DND-41 (cell line): Measurements from ENCODE around the gene ME3.

Experiments
- ATAC-seq: fragments of 200-7000 bp; cut with Tn5 transposase; 3 replicates; pipeline ENCODE4 v1.9.1; 2021; ENCODE audit warnings: low read depth; ENCODE audit not compliant: insufficient read depth
- DNase-seq: peaks from one replicate; pipeline ENCODE4 v3.0.0-alpha.2; 2020
- H2AFZ ChIP-seq: 2 replicates; pipeline ENCODE4 v1.6.0; 2012; ENCODE audit warnings: low read depth, low read length
- H3K27ac ChIP-seq: 2 replicates; pipeline ENCODE4 v1.5.1; 2012; ENCODE audit warnings: low read length, inconsistent platforms
- H3K27me3 ChIP-seq: fragments of 200-600 bp; sonication (generic); 2 replicates; pipeline ENCODE4 v1.6.0; 2012; ENCODE audit warnings: low read length, mild to moderate bottlenecking, inconsistent platforms; ENCODE audit not compliant: insufficient read depth, poor library complexity
- H3K36me3 ChIP-seq: 2 replicates; pipeline ENCODE4 v1.5.1; 2012; ENCODE audit warnings: low read length, inconsistent platforms; ENCODE audit not compliant: insufficient read depth
- H3K4me1 ChIP-seq: 2 replicates; pipeline ENCODE4 v1.5.1; 2012; ENCODE audit warnings: mild to moderate bottlenecking, low read length; ENCODE audit not compliant: insufficient read depth
- H3K4me2 ChIP-seq: 2 replicates; pipeline ENCODE4 v1.6.0; 2012; ENCODE audit warnings: mild to moderate bottlenecking, moderate library complexity, low read length, inconsistent platforms; ENCODE audit not compliant: insufficient read depth
- H3K4me3 ChIP-seq, 2 experiments: fragments of 200-600 bp in 1 of 2; shearing (Covaris generic) in 1 of 2; 2 replicates each; pipeline ENCODE4 v1.5.1; 2012 to 2016; ENCODE audit warnings: inconsistent platforms in 2 of 2, low read length in 2 of 2, mild to moderate bottlenecking in 2 of 2, low read depth in 1 of 2, moderate library complexity in 1 of 2
- H3K79me2 ChIP-seq: 2 replicates; pipeline ENCODE4 v1.6.0; 2012; ENCODE audit warnings: low read length, inconsistent platforms; ENCODE audit not compliant: insufficient read depth
- H3K9ac ChIP-seq: 2 replicates; pipeline ENCODE4 v1.6.0; 2012; ENCODE audit warnings: low read depth, mild to moderate bottlenecking, inconsistent platforms, low read length, moderate library complexity
- H3K9me3 ChIP-seq: 2 replicates; pipeline ENCODE4 v1.5.1; 2012; ENCODE audit warnings: low read length, moderate library complexity, mild to moderate bottlenecking, inconsistent platforms; ENCODE audit not compliant: insufficient read depth, severe bottlenecking
- H4K20me1 ChIP-seq: 2 replicates; pipeline ENCODE4 v1.6.0; 2012; ENCODE audit warnings: low read length; ENCODE audit not compliant: insufficient read depth
- CTCF ChIP-seq: IDR thresholded peaks from 2 replicates; pipeline ENCODE4 v1.5.1; 2012; ENCODE audit warnings: borderline replicate concordance, low read length, moderate library complexity, mild to moderate bottlenecking; ENCODE audit not compliant: poor library complexity, severe bottlenecking; ENCODE audit errors: extremely low read depth
- EZH2 ChIP-seq: IDR thresholded peaks from 3 replicates; pipeline ENCODE4 v1.6.1; 2012; ENCODE audit warnings: borderline replicate concordance, low read depth, mild to moderate bottlenecking, moderate library complexity, low read length, inconsistent platforms; ENCODE audit not compliant: severe bottlenecking

The ME3 gene

GRCh38 chr11:86578727-86579405, 93.5 kb downstream of the ME3 start:
- H3K27me3 ChIP-seq, result no peaks in the 10 kb centered on the region
- no peaks in the 10 kb centered on the region for H3K79me2 ChIP-seq
- DNase-seq (no peak), ATAC-seq (no peak)
- no peak overlapping the region for H3K9ac ChIP-seq
- H3K9me3 ChIP-seq, result no peaks in the 10 kb centered on the region
- TF ChIP-seq EZH2 (no peak), CTCF (no peak)
- no peak overlapping the region for H3K4me3 ChIP-seq
- H3K36me3 ChIP-seq, result no peaks in the 10 kb centered on the region
- no peak overlapping the region for H3K27ac ChIP-seq
- no peaks in the 10 kb centered on the region for H3K4me1 ChIP-seq
- H4K20me1 ChIP-seq, result no peaks in the 10 kb centered on the region
- no peak overlapping the region for H3K4me2 ChIP-seq
- no peak overlapping the region for H2AFZ ChIP-seq

- Histone ChIP-seq H3K36me3 (no peaks in the 10 kb centered on the region), H3K27ac (no peak overlapping the region), H2AFZ (no peak overlapping the region), H3K9ac (no peak overlapping the region), H4K20me1 (no peaks in the 10 kb centered on the region), H3K79me2 (no peaks in the 10 kb centered on the region), H3K4me2 (no peak overlapping the region), H3K4me3 (no peak overlapping the region), H3K27me3 (no peaks in the 10 kb centered on the region), H3K4me1 (no peaks in the 10 kb centered on the region), H3K9me3 (no peaks in the 10 kb centered on the region)
- no peak for ATAC-seq
- TF ChIP-seq EZH2, result no peak
- TF ChIP-seq CTCF, result no peak
- DNase-seq, result no peak
Observed at GRCh38 chr11:86577644-86578636, 94.5 kb downstream of the ME3 start.

- no peaks in the 10 kb centered on the region for H3K36me3 ChIP-seq
- no peaks in the 10 kb centered on the region for H3K79me2 ChIP-seq
- no peak overlapping the region for H3K4me2 ChIP-seq
- H3K27ac ChIP-seq, result no peak overlapping the region
- H3K9ac ChIP-seq, result no peak overlapping the region
- no peaks in the 10 kb centered on the region for H3K4me1 ChIP-seq
- ATAC-seq (no peak), DNase-seq (no peak)
- H4K20me1 ChIP-seq, result no peaks in the 10 kb centered on the region
- H2AFZ ChIP-seq, result no peak overlapping the region
- TF ChIP-seq EZH2 (no peak), CTCF (no peak)
- H3K27me3 ChIP-seq, result no peaks in the 10 kb centered on the region
- H3K4me3 ChIP-seq, result no peak overlapping the region
- H3K9me3 ChIP-seq, result no peaks in the 10 kb centered on the region
Observed at GRCh38 chr11:86576946-86577624, 95.3 kb downstream of the ME3 start.
